Esophagus muscularis mucosa (tissue), 4 donors: Measurements from ENCODE around the gene ALDH1A3. TPM values are rescaled to one million over a fixed set of nuclear protein-coding genes. Genes with fewer than 3 reads are reported as not detected.
A peak's percentile ranks its signal among the peaks of the same experiment; 100 is the strongest.

Experiments used
- DNase-seq: peaks from one replicate; pipeline ENCODE4 v3.0.0-alpha.2; 2017; ENCODE audit errors: extremely low spot score
- H3K27ac ChIP-seq, 4 donors: fragments of 200-600 bp; sonication (generic); replicated peaks in 1 of 4; 1 replicate in 3 of 4; 2 replicates in 1 of 4; pipeline ENCODE4 v1.5.1; 2016 to 2019; ENCODE audit warnings: mild to moderate bottlenecking in 1 of 4
- H3K27me3 ChIP-seq, 4 donors: fragments of 200-600 bp; sonication (generic); one replicate each; pipeline versions ENCODE4 v1.5.1 to v1.6.0; 2016 to 2019
- H3K36me3 ChIP-seq, 4 donors: fragments of 200-600 bp; sonication (generic); one replicate each; pipeline ENCODE4 v1.5.1; 2016 to 2019
- H3K4me1 ChIP-seq, 4 donors: fragments of 200-600 bp; sonication (generic); one replicate each; pipeline ENCODE4 v1.5.1; 2016 to 2019
- H3K4me3 ChIP-seq, 4 donors: fragments of 200-600 bp; sonication (generic); 1 replicate in 2 of 4; 2 replicates in 2 of 4; pipeline ENCODE4 v1.5.1; 2016 to 2019; ENCODE audit warnings: mild to moderate bottlenecking in 4 of 4, moderate library complexity in 1 of 4
- H3K9me3 ChIP-seq, 4 donors: fragments of 200-600 bp; sonication (generic); 1 replicate in 3 of 4; 2 replicates in 1 of 4; pipeline ENCODE4 v1.5.1; 2016 to 2019
- CTCF ChIP-seq, 3 experiments: fragments of 200-600 bp in 2 of 3; fragments of 450-650 bp in 1 of 3; sonication (generic) in 2 of 3; IDR thresholded peaks; one replicate each; pipeline ENCODE4 v1.5.1; 2017 to 2019; ENCODE audit warnings: antibody characterized with exemption in 3 of 3, mild to moderate bottlenecking in 2 of 3, moderate library complexity in 1 of 3
- EP300 ChIP-seq: sonication (generic); formaldehyde crosslinking; IDR thresholded peaks from one replicate; pipeline ENCODE4 v1.6.1; 2017; ENCODE audit warnings: antibody characterized with exemption
- POLR2A ChIP-seq: fragments of 450-650 bp; IDR thresholded peaks from one replicate; pipeline ENCODE4 v1.6.1; 2017; ENCODE audit warnings: antibody characterized with exemption, moderate library complexity, mild to moderate bottlenecking, low read depth
- POLR2AphosphoS5 ChIP-seq, 2 donors: sonication (generic); formaldehyde crosslinking; IDR thresholded peaks; one replicate each; pipeline ENCODE4 v1.6.1; 2017; ENCODE audit warnings: antibody characterized with exemption in 2 of 2
- WGBS: methylation state at CpG from one replicate; pipeline ENCODE4 v1.1.5; 2018; 5-methylcytosine and 5-hydroxymethylcytosine counted together
- intact Hi-C: fragments of 100-400 bp; cut with DNase I; formaldehyde crosslinking; loops from one replicate; pipeline ENCODE4 v1.15.1; 2023
- total RNA-seq, 4 donors: library from RNA; depleted of rRNA; stranded (reverse); fragments of >200 nt; gene quantifications; one replicate each; pipeline versions ENCODE4 v1.1.0 to v1.2.1, GENCODE V29; 2016

The ALDH1A3 gene
- total RNA-seq, 4 donors from 2014 or later, result 36.7 to 131 (median 59.4) TPM

- Histone ChIP-seq H3K4me1 (peaks cover 15 to 39% (median 36%) of the 10 kb centered on the region in 4 donors), H3K27me3 (peaks cover 0 to 8% (median 0%) of the 10 kb centered on the region in 4 donors), H3K27ac (peak overlapping the region in 3 of 4 donors; percentile 4 to 40 (median 6)), H3K36me3 (peaks cover 0 to 10% (median 0%) of the 10 kb centered on the region in 4 donors), H3K4me3 (no peak overlapping the region), H3K9me3 (no peaks in the 10 kb centered on the region)
- TF ChIP-seq POLR2AphosphoS5 (IDR thresholded peaks at IDR 0.05) (no peak), CTCF (IDR thresholded peaks at IDR 0.05) (no peak)
- intact Hi-C loops, result no loop called here
- DNase-seq, result no peak
- 85% methylated on average over 3 of the region's 5 CpGs for WGBS
These were observed 20.0 kb downstream of the ALDH1A3 start for GRCh38 chr15:100899601-100900000.

- Histone ChIP-seq H3K4me3 (no peak overlapping the region), H3K4me1 (peaks cover 15 to 39% (median 36%) of the 10 kb centered on the region in 4 donors), H3K36me3 (peaks cover 0 to 10% (median 0%) of the 10 kb centered on the region in 4 donors), H3K9me3 (no peaks in the 10 kb centered on the region), H3K27ac (peak overlapping the region; percentile 20 to 83 (median 50)), H3K27me3 (peaks cover 0 to 8% (median 0%) of the 10 kb centered on the region in 4 donors)
- WGBS, result 78% methylated on average over 11 of the region's 13 CpGs
- TF ChIP-seq POLR2A (no peak), EP300 (no peak), POLR2AphosphoS5 (IDR thresholded peaks at IDR 0.05) (no peak), CTCF (IDR thresholded peaks at IDR 0.05) (no peak)
- DNase-seq, result no peak
- intact Hi-C loops, result no loop called here
These were observed 20.6 kb downstream of the ALDH1A3 start for GRCh38 chr15:100900136-100900794.

GRCh38 chr15:100900795-100901169 lies 21.2 kb downstream of the ALDH1A3 start:
- intact Hi-C loops, result no loop called here
- no peak for DNase-seq
- peaks cover 15 to 39% (median 36%) of the 10 kb centered on the region in 4 donors for H3K4me1 ChIP-seq
- 80% methylated on average over 9 of the region's 9 CpGs for WGBS
- no peak for TF ChIP-seq POLR2AphosphoS5 (IDR thresholded peaks at IDR 0.05)
- TF ChIP-seq CTCF (IDR thresholded peaks at IDR 0.05), result no peak
- no peak for TF ChIP-seq EP300
- no peak for TF ChIP-seq POLR2A
- H3K9me3 ChIP-seq, result no peaks in the 10 kb centered on the region
- H3K27me3 ChIP-seq, result peaks cover 0 to 8% (median 0%) of the 10 kb centered on the region in 4 donors
- peaks cover 0 to 10% (median 0%) of the 10 kb centered on the region in 4 donors for H3K36me3 ChIP-seq
- no peak overlapping the region for H3K4me3 ChIP-seq
- peak overlapping the region; percentile 25 to 83 (median 78) for H3K27ac ChIP-seq

GRCh38 chr15:100901296-100901695 lies 21.7 kb downstream of the ALDH1A3 start:
- Histone ChIP-seq H3K9me3 (no peaks in the 10 kb centered on the region), H3K36me3 (peaks cover 0 to 14% (median 0%) of the 10 kb centered on the region in 4 donors), H3K4me1 (peaks cover 15 to 39% (median 36%) of the 10 kb centered on the region in 4 donors), H3K27me3 (peaks cover 0 to 8% (median 0%) of the 10 kb centered on the region in 4 donors), H3K27ac (peak overlapping the region; percentile 65 to 83 (median 78)), H3K4me3 (no peak overlapping the region)
- 58% methylated on average over 3 of the region's 3 CpGs for WGBS
- intact Hi-C loops, result no loop called here
- DNase-seq, result no peak
- no peak for TF ChIP-seq POLR2A
- TF ChIP-seq POLR2AphosphoS5 (IDR thresholded peaks at IDR 0.05), result no peak

GRCh38 chr15:100901702-100902435 lies 22.2 kb downstream of the ALDH1A3 start:
- Histone ChIP-seq H3K4me3 (peak overlapping the region; percentile 34 to 53 (median 42)), H3K9me3 (no peaks in the 10 kb centered on the region), H3K27ac (peak overlapping the region; percentile 65 to 83 (median 78)), H3K36me3 (peaks cover 0 to 14% (median 0%) of the 10 kb centered on the region in 4 donors), H3K27me3 (peaks cover 0 to 8% (median 0%) of the 10 kb centered on the region in 4 donors), H3K4me1 (peaks cover 15 to 39% (median 36%) of the 10 kb centered on the region in 4 donors)
- no peak for TF ChIP-seq EP300
- TF ChIP-seq POLR2AphosphoS5 (IDR thresholded peaks at IDR 0.05), result no peak
- no peak for TF ChIP-seq POLR2A
- no peak for TF ChIP-seq CTCF (IDR thresholded peaks at IDR 0.05)
- intact Hi-C loops, result no loop called here
- DNase-seq, result no peak
- 46% methylated on average over 14 of the region's 14 CpGs for WGBS
